Stimulated activated CD8-positive, alpha-beta memory T cell treated with anti-CD3 and anti-CD28 coated beads, Interleukin-15, amount 100 ng/mL, for 1 hour (primary cell): Measurements from ENCODE around the gene FHIT.
"Not testable (repeated sequence)": the region's sequence is repeated elsewhere in the genome, so short reads cannot be mapped to it uniquely, and the experiment has no call there.

Source experiments
- DNase-seq: peaks from one replicate; pipeline ENCODE4 v3.0.0-alpha.2; 2020; ENCODE audit warnings: low read depth

FHIT gene

GRCh38 chr3:60919296-60919695, 332.0 kb downstream of the FHIT start:
- DNase-seq = no peak

- DNase-seq = no peak
Measured at GRCh38 chr3:60917141-60917540, 334.1 kb downstream of the FHIT start.

- DNase-seq = no peak
Measured at GRCh38 chr3:60916546-60916945, 334.7 kb downstream of the FHIT start.

- no peak for DNase-seq
Measured at GRCh38 chr3:60913474-60913873, 337.8 kb downstream of the FHIT start.

- no peak for DNase-seq
Measured at GRCh38 chr3:60912876-60913275, 338.4 kb downstream of the FHIT start.

GRCh38 chr3:60912142-60912541, 339.1 kb downstream of the FHIT start:
- no peak for DNase-seq

GRCh38 chr3:60909526-60909925, 341.7 kb downstream of the FHIT start:
- DNase-seq = no peak

GRCh38 chr3:60906283-60906682, 345.0 kb downstream of the FHIT start:
- DNase-seq = no peak

- no peak for DNase-seq
Measured at GRCh38 chr3:60898321-60898720, 352.9 kb downstream of the FHIT start.

GRCh38 chr3:60893946-60894345, 357.3 kb downstream of the FHIT start:
- no peak for DNase-seq

- DNase-seq = no peak
Measured at GRCh38 chr3:60890226-60890625, 361.0 kb downstream of the FHIT start.

- not testable (repeated sequence) for DNase-seq
Measured at GRCh38 chr3:60888952-60889351, 362.3 kb downstream of the FHIT start.

GRCh38 chr3:60887574-60887973, 363.7 kb downstream of the FHIT start:
- DNase-seq = no peak

- no peak for DNase-seq
Measured at GRCh38 chr3:60886518-60886917, 364.7 kb downstream of the FHIT start.

GRCh38 chr3:60884005-60884404, 367.2 kb downstream of the FHIT start:
- DNase-seq = no peak

- DNase-seq = no peak
Measured at GRCh38 chr3:60877188-60877587, 374.1 kb downstream of the FHIT start.

GRCh38 chr3:60870396-60870795, 380.9 kb downstream of the FHIT start:
- DNase-seq = no peak

- no peak for DNase-seq
Measured at GRCh38 chr3:60867200-60867599, 384.1 kb downstream of the FHIT start.

- DNase-seq = no peak
Measured at GRCh38 chr3:60856257-60857046, 394.8 kb downstream of the FHIT start.

GRCh38 chr3:60855250-60855649, 396.0 kb downstream of the FHIT start:
- no peak for DNase-seq

GRCh38 chr3:60854791-60855190, 396.5 kb downstream of the FHIT start:
- DNase-seq = no peak

GRCh38 chr3:60847791-60848190, 403.5 kb downstream of the FHIT start:
- no peak for DNase-seq

GRCh38 chr3:60844256-60844655, 407.0 kb downstream of the FHIT start:
- no peak for DNase-seq

- DNase-seq = no peak
Measured at GRCh38 chr3:60841355-60841754, 409.9 kb downstream of the FHIT start.
